H54 (cell line): ENCODE measurements around the gene LDB2.
"Not testable (repeated sequence)": the region's sequence is repeated elsewhere in the genome, so short reads cannot be mapped to it uniquely, and the experiment has no call there.

Experiments
- DNase-seq: peaks from one replicate; pipeline ENCODE4 v3.0.0; 2011; ENCODE audit warnings: low spot score, mixed read lengths; ENCODE audit not compliant: insufficient read length
- FAIRE-seq: peaks from 3 replicates; lab custom pipeline; 2011; peaks lifted over from hg19 to GRCh38; lab: Jason Lieb, UNC
- POLR2A ChIP-seq: IDR thresholded peaks from 2 replicates; pipeline ENCODE4 v1.6.1; 2011; ENCODE audit warnings: low read depth, mild to moderate bottlenecking, low read length

Gene LDB2

DNA sequence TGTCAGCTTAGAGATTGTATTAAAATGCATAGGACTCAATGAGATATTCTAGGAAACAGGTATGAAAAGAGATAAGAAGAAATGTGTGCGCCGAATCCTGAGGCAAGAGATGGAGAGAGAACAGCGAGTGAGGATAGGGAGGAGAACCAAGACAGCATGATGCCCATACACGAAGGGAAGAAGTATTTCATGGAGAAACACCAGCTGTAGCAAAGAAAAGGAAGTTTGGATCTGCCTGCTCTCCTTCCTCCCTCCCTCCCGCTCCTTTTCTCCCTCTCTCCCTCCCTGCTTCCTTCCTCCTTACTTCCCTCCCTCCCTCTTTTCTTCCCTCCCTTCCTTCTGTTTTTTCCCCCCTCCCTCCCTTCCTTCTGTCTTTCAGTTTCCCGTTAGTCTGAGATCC lies 353.6 kb downstream of the LDB2 start:
- DNase-seq (no peak), FAIRE-seq (no peak)

DNA sequence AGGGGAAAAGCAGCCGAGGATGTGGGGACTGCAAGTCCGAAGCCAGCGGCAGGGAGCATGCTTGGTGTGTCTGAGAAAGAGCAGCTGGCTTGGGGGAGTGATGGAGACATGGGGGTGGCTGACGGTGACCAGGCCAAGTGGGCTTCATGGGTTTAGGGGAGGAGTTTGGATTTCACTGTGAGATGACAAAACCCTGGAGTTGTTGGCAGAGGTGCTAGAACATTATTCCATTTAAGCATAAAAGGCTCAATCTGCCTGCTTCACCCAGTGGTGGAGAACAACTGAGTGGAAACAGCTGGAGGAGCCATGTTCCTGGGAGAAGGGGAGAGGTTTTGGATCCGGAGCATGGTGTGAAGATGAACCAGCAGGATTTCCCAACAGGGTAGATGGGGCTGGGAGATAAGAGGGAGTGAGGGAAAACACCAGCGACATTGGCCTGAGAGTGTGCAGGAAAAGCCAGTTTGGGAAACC lies 354.2 kb downstream of the LDB2 start:
- DNase-seq (no peak), FAIRE-seq (no peak)
- TF ChIP-seq POLR2A: no peak

More for the DNA sequence above, 353.6 kb downstream of the LDB2 start:
- no peak for TF ChIP-seq POLR2A

DNA sequence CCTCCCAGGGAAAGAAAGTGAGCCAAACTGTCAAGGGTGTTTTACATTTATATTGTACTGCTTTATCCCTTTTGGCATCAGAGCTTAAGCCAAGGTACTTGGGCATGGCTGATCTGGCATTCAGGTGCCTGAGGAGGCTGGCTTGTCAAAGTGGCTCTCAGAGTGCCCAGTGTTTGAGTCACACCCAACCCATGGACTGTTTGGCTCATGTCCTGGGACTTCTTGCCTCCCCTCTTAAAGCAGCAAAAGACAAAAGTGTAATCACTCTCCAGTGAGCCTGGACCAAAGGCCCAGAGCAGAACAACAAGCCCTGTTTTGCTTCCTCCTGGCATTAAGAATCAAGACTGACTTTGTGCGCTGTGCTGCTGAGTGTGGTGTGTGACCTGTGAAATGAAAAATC lies 360.5 kb downstream of the LDB2 start:
- no peak for FAIRE-seq
- TF ChIP-seq POLR2A: no peak
- DNase-seq: no peak

DNA sequence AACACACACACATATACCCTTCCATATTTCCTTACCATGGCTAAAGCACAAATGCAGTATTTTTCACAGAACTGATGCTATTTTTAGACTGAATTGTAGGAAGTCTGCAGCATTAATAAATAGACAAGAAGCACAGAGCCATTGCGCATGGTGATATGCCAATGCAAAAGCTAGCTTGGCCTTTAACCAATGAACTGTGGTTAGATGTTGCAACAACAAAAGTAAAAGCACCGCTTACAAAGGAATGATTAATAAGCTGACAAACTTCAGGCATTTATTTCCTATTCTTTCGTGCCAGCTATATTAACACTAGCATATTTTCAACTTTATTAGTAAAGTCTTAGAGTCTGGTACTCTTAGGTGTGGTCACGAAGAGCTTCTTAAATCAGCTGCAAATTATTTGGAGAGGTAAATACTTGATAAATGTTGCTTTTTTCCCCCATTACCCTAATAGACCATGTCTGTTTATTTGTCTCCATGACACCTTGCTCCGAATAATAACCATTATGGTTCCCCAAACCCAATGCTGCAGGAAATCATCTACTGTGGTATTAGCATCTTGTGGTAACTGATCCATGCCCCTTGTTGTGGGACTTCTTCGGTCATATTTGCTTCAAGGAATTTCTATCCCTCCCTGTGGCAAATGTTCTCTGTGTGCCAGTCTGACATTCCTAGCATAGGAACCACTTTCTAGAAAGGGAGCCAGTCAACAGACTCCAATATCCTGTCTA lies 366.0 kb downstream of the LDB2 start:
- DNase-seq: no peak
- TF ChIP-seq POLR2A: no peak
- no peak for FAIRE-seq

DNA sequence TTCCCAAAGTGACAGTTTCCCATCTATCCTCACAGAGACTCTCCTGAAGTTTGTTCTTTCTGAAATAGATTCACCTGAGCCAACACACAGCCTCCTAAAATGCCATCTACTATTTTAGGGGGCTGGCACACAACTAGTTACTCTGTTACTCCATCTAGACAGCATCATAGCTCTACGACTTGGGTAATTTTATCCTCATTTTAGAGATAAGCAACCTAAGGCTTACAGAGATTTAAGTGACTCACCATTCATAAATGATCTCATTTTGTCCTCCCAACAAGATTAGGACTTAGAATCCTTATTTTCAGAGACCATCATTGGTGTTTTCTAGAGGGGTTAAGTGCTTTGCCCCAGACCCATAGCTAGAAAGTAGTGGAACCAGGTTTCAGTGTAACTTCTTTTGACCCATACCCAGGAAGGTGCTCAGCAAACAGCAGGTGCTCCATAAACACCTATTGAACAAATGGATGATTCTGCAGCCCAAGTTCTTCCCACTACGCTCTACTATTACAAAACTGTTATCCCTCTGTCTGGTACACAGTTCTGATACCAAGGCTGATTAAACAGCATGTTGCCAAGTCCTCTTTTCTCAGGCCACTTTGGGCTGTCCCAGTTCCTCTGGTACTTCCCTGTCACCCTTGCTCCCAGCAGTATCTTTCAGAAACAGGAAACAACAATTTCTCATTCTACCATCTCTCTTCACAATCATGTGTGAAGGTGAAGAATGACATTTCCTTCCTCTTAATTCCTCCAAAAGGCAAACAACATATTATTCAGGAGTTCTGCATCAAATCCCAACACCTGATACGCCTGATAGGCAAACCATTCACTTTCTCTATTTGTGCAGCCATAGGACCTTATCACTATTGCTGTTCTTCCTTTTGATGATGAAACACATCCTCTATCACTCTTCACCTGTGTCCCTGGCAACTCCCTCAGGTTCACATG lies 367.5 kb downstream of the LDB2 start:
- FAIRE-seq (no peak), DNase-seq (no peak)
- no peak for TF ChIP-seq POLR2A

DNA sequence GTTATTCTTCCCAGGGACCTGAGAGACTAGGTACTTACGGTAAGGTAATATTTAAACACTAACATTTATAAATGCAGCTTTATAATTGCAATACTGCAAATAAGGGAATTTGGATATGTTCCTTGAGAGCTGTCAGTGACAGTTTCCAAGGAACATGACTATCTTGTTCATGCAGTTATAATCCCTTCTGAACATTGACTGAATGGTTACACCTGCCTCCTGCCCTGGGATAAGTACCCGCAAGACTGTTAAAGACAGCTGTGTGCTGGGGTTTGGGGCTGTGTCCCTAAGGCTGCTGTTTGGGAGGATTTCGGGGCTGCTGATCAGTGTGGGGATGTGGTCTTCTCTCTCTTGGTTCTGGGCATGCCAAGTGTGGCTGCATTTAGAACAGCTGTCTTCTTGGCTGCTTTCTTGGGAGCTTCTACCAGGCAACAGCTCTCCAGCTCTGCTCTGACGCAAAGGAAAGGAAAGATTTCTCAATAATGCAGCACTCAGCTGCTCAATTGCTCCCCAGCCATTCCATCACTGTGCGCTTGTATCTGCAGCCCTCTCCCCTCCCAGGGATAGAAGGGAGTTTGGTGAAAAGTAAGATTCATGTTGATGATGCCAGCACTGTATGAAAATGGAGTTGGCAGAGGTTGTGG lies 373.4 kb downstream of the LDB2 start:
- no peak for DNase-seq
- TF ChIP-seq POLR2A: no peak
- no peak for FAIRE-seq

DNA sequence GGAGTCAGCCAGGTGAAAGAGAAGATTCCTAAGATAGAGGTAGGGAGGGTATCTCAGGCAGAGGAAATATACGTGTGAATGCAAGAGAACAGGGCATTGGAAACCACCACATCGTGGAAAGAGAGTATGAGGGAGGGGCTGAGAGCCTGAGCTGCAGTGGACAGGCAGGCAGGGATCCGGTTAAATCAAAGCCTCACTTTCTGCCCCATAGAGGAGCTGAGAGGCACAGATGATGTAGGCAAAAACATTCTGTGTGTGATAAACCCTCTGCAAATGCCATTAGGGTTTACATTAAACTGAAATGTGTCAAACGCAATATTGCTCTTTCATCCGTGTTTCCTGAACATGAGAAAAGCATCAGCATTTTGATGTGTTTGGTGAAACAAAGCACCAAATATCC lies 374.0 kb downstream of the LDB2 start:
- TF ChIP-seq POLR2A: no peak
- DNase-seq (no peak), FAIRE-seq (no peak)

DNA sequence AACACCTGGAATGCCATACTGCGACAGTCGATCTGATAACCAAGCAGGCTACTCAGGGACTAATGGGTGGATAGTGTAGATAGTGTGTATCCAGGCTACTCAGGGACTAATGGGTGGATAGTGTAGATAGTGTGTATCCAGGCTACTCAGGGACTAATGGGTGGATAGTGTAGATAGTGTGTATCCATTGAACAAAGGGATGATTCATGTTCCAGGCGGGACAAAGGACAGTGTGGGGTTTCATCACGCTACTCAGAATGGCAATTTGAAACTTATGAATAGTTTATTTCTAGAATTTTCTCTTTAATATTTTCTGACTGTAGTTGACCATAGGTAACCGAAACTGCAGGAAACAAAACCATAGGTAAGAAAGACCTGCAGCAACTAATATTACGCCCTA lies 374.9 kb downstream of the LDB2 start:
- not testable (repeated sequence) for DNase-seq, FAIRE-seq

DNA sequence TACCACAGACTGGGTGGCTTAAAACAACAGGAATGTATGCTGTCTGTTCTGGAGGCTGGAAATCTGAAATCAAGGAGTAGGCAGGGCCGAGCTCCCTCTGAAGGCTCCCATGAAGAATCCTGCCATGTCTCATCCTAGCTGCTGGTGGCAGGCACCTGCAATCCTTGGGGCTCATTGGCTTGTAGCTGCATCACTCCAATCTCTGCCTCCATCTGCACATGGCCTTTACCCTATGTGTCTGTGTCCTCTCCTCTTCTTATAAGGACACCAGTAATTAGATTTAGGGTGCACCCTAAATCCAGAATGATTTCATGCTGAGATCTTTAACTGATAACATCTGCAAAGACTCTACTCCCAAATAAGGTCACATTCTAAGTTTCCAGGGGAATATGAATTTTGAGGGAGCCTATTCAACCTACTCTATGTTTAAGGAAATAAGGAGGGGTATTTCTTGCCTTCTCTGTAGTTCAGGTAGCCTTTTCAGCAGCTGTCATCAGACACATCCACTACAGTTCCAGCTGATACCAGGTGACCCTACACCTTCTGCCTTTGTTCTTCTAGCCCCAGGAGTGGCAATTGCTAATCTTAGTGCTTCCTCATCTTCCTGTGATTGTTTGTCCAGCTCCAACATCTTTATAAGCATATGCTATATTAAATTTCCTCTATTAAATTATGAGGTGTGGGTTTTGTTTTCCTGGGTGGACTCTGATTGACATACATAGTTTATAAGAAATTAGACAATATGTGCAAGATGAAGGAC lies 377.1 kb downstream of the LDB2 start:
- no peak for FAIRE-seq
- TF ChIP-seq POLR2A: no peak
- no peak for DNase-seq

DNA sequence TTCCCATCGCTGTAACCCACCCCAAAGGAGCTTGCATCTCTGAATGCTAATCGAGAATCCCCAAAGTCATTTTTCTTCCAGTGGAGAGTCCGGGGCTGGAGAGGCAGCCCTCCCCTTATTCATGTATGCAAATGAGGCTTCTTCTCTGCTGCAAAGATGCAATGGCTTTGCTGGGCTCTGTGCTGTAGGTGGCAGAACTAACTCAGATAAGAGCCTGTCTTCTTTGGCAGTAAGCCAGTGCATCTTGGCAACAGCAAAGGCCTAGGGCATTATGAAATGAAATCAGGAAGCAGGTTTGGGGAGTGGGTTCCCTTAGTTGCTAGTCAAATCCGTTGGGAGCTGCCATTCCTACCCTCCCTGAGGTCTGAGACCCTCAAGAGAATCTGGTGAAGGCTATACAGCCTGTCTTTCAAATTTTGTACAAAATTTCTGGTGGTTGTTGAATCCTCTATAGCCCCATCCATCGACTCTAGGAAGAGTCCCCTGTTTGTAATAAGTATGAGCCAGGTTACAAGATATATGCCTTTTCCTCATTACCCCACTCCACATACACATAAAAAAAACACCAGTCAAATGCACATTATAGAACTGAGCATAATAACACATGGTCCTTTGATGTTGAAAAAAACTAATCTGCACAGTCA lies 381.5 kb downstream of the LDB2 start:
- FAIRE-seq: no peak
- no peak for DNase-seq
- TF ChIP-seq POLR2A: no peak

DNA sequence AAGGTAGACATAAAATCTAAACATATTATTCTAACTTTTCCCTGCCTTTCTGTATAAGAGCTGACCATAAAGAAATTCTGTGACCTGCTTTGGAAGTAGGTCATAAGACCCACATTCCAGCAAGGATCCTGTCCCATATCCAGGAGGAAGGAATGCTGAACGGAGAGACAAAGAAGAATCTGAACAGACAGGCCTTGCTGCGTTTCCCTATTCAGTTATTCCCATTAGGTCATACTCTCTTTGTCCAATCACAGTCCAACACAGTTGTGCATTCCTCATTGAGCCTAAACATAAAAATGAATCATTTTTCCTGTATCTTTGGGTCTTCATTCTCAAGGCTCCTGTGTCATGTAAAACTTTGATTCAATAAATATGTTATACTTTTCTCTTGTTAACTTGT lies 384.6 kb downstream of the LDB2 start:
- DNase-seq (no peak), FAIRE-seq (no peak)
- TF ChIP-seq POLR2A: no peak

DNA sequence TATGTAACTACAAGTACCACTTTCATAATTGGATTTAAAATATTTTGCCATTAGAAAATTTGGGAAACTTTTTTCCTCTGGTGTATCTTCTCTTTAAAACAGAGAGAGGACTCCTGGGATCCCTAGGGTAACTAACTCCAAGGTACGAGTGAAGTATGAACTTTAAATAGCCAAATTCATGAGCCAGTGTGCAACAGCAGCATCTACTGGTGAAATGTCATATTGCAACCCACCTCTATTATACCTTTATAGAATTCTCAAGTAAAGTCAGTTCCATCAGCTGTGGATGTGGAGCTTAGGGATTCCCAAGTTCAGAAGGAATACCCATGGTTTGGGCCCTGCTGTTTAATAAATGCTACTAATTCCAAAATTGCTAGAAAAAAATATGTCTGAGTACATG lies 389.5 kb downstream of the LDB2 start:
- no peak for FAIRE-seq
- TF ChIP-seq POLR2A: no peak
- DNase-seq: no peak

DNA sequence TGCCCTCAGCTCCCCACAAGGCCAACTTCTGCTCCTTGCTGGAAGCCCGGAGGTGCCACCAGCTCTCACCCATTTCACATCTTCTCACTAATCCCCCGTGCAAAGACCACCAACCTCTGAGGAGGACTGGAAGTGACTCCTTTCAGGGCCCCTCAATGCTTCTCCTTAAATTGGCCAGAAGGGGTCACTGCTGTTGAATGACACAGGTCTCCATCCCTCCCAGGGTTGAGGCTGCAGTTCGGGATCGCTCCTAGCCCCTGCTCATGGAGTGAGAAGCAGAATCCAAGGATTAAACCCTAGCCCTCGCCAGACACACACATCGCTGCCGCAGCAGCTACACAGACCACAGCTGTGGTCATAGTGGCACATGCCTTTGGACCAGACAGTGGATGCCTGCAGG lies 392.7 kb downstream of the LDB2 start:
- TF ChIP-seq POLR2A: no peak
- no peak for FAIRE-seq
- DNase-seq: no peak
